ENCODE data around the gene GPRC5C. TPM values are rescaled to one million over a fixed set of nuclear protein-coding genes. Genes with fewer than 3 reads are reported as not detected.
A peak's percentile ranks its signal among the peaks of the same experiment; 100 is the strongest.

The GPRC5C gene
- 243 TPM for total RNA-seq

GRCh38 chr17:74431568-74432423, at the start of gene GPRC5C:
TSS of gene GPRC5C (plus strand) at chr17:74432088. CDS start at chr17:74439777, 7,689 bp downstream.
- ATAC-seq (peak; percentile 60), DNase-seq (ENCODE audit: low spot score) (peak; percentile 95)

GRCh38 chr17:74383141-74383540, 48.7 kb upstream of the GPRC5C start:
- DNase-seq (ENCODE audit: low spot score) = no peak

GRCh38 chr17:74385201-74385600, 46.7 kb upstream of the GPRC5C start:
- DNase-seq (ENCODE audit: low spot score) (no peak), ATAC-seq (no peak)

More at GRCh38 chr17:74383141-74383540, 48.7 kb upstream of the GPRC5C start:
- ATAC-seq = no peak

- ATAC-seq (peak; percentile 49), DNase-seq (ENCODE audit: low spot score) (no peak)
Measured at GRCh38 chr17:74386386-74386785, 45.5 kb upstream of the GPRC5C start.

- ATAC-seq = no peak
Measured at GRCh38 chr17:74387365-74388218, 44.3 kb upstream of the GPRC5C start.

GRCh38 chr17:74389084-74389753, 42.7 kb upstream of the GPRC5C start:
- DNase-seq (ENCODE audit: low spot score) (no peak), ATAC-seq (no peak)

More at GRCh38 chr17:74387365-74388218, 44.3 kb upstream of the GPRC5C start:
- no peak for DNase-seq (ENCODE audit: low spot score)

DNA sequence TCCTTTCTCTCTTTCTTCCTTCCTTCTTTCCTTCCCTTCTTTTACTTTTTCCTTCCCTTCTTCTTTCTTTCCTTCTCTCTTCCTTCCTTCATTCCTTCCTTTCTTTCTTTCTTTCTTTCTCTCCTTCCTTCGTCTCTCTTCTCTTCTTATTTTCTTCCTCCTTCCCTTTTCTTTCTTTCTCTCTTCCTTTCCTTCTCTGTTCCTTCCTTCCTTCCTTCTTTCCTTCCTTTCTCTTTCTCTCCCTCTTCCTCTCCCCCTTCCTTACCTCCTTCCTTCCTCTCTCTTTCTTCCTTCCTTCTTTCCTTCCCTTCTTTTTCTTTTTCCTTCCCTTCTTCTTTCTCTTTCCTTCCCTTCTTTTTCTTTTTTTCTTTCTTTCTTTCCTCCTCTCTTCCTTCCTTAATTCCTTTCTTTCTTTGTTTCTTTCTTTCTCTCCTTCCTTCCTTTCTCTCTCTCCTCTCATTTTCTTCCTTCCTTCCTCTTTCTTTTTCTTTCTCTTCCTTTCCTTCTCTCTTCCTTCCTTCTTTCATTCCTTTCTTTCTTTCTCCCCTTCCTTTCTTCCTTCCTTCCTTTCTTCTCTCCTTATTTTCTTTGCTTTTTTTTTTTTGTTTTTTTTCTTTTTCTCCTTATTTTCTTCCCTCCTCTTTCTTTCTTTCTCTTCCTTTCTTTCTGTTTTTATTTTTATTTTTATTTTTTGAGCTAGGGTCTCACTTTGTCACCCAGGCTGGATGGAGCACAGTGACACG, 41.8 kb upstream of the GPRC5C start:
- DNase-seq (ENCODE audit: low spot score) (no peak), ATAC-seq (no peak)

DNA sequence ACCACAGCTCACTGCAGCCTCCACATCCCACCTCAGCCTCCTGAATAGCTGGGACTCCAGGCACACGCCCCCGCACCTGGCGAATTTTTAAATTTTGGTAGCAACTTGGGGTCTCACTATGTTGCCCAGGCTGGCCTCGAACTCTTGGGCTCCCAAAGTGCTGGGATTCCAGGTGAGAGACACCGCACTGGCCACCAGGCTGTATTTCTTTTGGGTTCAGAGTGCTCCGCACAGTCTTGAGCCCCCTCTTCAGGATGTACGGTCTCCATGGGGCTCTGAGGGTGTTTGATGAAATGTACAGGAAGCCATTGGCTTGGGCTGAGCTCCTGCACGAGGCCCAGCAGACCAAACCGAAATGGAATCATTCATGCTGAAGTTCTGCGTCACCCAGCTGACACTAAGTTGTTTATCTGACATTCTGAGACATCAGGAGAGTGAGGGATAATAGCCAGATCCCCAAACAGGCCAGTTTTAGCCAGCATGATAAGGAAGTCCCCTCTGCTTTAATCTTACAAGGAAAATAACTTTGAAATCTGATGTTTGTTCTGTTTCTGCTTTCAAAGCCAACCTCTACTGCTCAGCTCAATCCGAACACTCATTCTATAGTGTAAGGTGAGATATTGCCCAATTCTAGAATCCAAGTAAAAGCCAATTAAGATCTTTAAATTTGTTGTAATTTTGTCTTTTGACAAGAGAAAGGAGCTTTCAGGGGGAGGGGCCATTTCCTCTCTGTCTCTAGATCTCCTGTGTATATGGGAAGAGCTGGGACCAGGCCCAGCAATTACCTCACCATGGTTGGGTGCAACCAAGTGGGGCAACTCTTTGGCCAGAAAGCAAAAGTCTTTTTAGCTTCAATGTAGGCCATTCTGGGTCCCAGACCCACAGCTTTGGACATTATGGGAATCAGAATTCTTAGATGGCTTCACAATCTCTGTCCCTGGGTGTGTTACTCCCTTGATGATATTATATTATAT, 40.9 kb upstream of the GPRC5C start:
- DNase-seq (ENCODE audit: low spot score) = no peak
- ATAC-seq = peak; percentile 54

DNA sequence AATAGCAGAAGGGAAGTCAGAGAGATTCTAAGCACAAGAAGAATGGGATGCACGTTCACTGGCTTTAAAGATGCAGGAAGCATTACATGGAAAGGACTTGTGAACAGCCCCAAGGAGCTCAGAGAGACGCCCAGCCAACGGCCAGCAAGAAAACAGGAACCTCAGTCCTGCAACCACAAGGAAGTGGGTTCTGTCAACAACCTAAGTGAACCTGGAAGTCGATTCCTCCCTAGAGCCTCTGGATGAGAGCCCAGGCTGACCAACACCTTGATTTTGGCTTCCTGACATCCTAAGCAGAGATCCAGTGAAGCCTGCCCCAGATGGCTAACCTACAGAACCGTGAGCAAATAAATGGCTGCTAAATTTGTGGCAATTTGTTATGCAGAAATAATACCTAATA, 40.1 kb upstream of the GPRC5C start:
- ATAC-seq (no peak), DNase-seq (ENCODE audit: low spot score) (no peak)

GRCh38 chr17:74392848-74393247, 39.0 kb upstream of the GPRC5C start:
- DNase-seq (ENCODE audit: low spot score) = no peak
- ATAC-seq = no peak

GRCh38 chr17:74393346-74393942, 38.4 kb upstream of the GPRC5C start:
- ATAC-seq = no peak
- no peak for DNase-seq (ENCODE audit: low spot score)

- DNase-seq (ENCODE audit: low spot score) = no peak
- no peak for ATAC-seq
Measured at GRCh38 chr17:74394275-74394950, 37.5 kb upstream of the GPRC5C start.

GRCh38 chr17:74394977-74395376, 36.9 kb upstream of the GPRC5C start:
- no peak for ATAC-seq
- no peak for DNase-seq (ENCODE audit: low spot score)

DNA sequence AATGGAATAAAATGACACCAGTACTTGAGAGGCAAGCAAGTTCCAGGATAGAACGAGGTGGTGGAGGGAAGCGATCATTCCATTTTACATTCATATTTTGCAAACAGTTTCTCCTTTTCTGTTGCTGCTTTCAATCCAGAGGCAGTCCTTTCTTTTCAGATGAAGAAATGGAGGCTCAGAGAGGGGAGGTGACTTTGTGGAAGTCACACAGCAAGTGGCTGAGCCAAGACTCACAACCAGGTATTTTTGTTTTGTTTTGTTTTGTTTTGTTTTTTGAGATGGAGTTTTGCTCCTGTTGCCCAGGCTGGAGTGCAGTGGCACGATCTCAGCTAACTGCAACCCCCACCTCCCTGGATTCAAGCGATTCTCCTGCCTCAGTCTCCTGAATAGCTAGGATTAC, 35.3 kb upstream of the GPRC5C start:
- ATAC-seq (no peak), DNase-seq (ENCODE audit: low spot score) (no peak)

DNA sequence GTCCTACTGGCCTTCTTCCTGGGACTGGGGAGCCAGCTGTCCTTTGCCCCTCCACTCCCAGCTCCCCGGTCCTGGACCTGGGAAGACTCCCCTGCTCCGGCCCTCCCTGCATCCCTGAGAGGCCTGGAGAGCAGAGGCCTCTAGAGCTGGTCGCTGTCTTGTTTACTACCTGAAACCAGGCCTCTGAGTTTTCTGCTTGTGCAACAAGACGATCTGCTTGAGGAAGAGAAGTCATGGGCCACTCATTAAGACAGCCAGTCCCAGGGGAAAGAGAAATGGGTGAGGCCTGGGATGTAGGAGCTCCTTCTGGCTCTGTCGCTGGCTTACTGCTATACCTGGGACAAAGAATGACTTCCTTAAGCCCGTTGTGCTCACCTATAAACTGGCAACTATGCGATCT, 29.8 kb upstream of the GPRC5C start:
- ATAC-seq (no peak), DNase-seq (ENCODE audit: low spot score) (no peak)

DNA sequence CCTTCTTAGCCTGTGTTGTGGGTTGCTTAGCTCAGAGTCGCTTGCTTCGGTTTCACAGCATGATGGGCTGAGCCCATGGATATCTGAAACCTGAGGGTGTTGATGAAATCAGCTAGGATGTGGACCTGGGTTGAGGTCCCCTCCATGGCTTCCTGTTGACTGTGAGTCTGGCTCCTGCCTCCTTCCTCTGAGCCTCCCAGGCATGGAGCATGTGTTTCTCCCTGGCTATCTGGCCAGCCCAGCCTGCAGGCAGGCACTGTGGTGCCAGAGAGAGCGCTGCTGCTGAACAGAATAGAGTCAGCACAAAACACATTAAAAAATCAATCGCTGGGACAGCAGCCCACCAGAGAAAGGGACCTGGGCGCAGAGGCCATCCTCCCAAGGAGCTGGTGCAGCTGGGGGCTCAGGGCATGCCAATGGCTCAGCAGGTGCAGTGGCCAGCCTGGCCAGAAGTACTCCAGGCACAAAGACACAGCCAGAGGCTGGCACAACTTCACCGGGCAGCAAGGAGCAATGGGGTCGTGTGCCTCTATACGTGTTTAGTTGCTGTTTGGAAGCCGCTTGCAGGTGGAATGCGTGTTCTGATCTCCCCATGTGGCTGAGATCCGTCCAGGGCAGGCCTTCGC, 28.3 kb upstream of the GPRC5C start:
- DNase-seq (ENCODE audit: low spot score) = no peak
- no peak for ATAC-seq

GRCh38 chr17:74404218-74404617, 27.7 kb upstream of the GPRC5C start:
- DNase-seq (ENCODE audit: low spot score) (no peak), ATAC-seq (no peak)

- no peak for DNase-seq (ENCODE audit: low spot score)
- no peak for ATAC-seq
Measured at GRCh38 chr17:74404789-74405188, 27.1 kb upstream of the GPRC5C start.
